NT2/D1 (cell line): Measurements from ENCODE around the gene LSP1.

Experiments
- YY1 ChIP-seq: IDR thresholded peaks from 2 replicates; pipeline ENCODE4 v1.6.1; 2011; ENCODE audit not compliant: insufficient read length, insufficient read depth
- ZNF274 ChIP-seq: IDR thresholded peaks from 2 replicates; pipeline ENCODE4 v1.6.1; 2011; ENCODE audit warnings: mild to moderate bottlenecking, low read depth, low read length

GRCh38 chr11:1864231-1864630, 11.3 kb downstream of the LSP1 start:
- TF ChIP-seq ZNF274 (no peak), YY1 (no peak)
